ENCODE results near the gene POLR3E. TPM values are rescaled to one million over a fixed set of nuclear protein-coding genes. Genes with fewer than 3 reads are reported as not detected.
"Not testable (repeated sequence)": the region's sequence is repeated elsewhere in the genome, so short reads cannot be mapped to it uniquely, and the experiment has no call there.

Gene POLR3E
- polyA plus RNA-seq, 6 donors from 2014 or later = 8.8 to 15.9 (median 12.5) TPM

DNA sequence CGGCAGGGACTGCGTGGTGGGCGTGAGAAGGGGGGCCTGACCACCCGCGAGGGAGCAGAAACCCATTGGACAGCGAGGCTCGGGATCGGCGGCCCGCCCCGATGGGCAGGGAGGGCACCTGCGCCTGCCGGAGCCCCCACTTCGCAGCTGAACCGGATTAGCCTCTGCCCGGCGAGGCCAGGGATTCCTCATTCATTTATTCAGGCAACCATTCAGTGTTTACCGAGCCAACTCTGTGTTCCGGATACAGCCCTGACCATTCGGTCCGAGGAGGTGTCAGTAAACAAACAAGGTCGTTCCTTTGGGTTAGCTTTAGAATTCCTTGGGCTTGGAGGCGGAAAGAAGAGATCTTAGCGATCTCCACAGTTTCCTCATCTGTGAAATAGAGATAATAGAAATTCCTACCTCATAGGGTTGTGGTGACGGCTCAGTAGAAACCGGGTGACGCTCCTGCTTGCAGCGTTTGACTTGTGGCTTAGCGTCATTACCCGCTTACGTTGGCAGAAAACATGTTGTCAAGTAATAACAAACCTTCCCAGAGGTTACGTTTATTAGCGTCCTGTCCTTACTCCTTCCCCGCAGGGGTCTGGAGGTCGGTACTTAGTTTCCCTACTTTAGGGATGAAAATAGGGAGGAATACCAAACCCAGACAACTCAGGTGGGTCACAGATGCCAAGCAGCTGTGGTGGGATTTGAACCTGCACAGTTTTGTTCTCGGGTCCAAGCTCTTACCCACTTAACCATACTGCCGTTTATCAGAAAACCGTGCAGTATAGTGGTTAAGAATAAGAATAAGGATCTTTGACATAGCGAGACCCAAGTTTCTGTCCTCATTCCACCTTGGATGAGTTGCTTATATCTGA is 893 bp downstream of the POLR3E start:
- peak overlapping the region; percentile 89 to 97 (median 94) for H3K4me3 Mint-ChIP-seq
- H3K27me3 Mint-ChIP-seq = peaks cover 0 to 11% (median 0%) of the 10 kb centered on the region in 3 donors
- H3K36me3 Mint-ChIP-seq = peaks cover 3 to 7% of the 10 kb centered on the region in 2 donors
- DNase-seq (peak; percentile 71), ATAC-seq (ENCODE audit: low read depth in 2 of 2) (peak; percentile 43 to 53)
- H3K4me1 Mint-ChIP-seq = peaks cover 44 to 65% (median 54%) of the 10 kb centered on the region in 3 donors
- H3K27ac Mint-ChIP-seq = peak overlapping the region; percentile 95 to 100 (median 99)
- H3K9me3 Mint-ChIP-seq = peaks cover 0 to 4% (median 0%) of the 10 kb centered on the region in 7 donors

GRCh38 chr16:22299036-22299435 is 1.8 kb downstream of the POLR3E start:
- DNase-seq (no peak), ATAC-seq (ENCODE audit: low read depth in 2 of 2) (no peak)
- H3K27ac Mint-ChIP-seq = peak overlapping the region; percentile 95 to 100 (median 99)
- peaks cover 0 to 4% (median 0%) of the 10 kb centered on the region in 7 donors for H3K9me3 Mint-ChIP-seq
- H3K27me3 Mint-ChIP-seq = peaks cover 0 to 11% (median 0%) of the 10 kb centered on the region in 3 donors
- H3K4me1 Mint-ChIP-seq = peaks cover 48 to 68% (median 54%) of the 10 kb centered on the region in 3 donors
- H3K36me3 Mint-ChIP-seq = peaks cover 7 to 10% of the 10 kb centered on the region in 2 donors
- H3K4me3 Mint-ChIP-seq = peak overlapping the region in 7 of 8 donors; percentile 10 to 95 (median 41)

- peaks cover 52 to 78% (median 59%) of the 10 kb centered on the region in 3 donors for H3K4me1 Mint-ChIP-seq
- peaks cover 0 to 4% (median 0%) of the 10 kb centered on the region in 7 donors for H3K9me3 Mint-ChIP-seq
- peak overlapping the region in 4 of 8 donors; percentile 6 to 86 (median 8) for H3K4me3 Mint-ChIP-seq
- peaks cover 0 to 11% (median 0%) of the 10 kb centered on the region in 3 donors for H3K27me3 Mint-ChIP-seq
- peaks cover 7 to 16% of the 10 kb centered on the region in 2 donors for H3K36me3 Mint-ChIP-seq
- no peak for ATAC-seq (ENCODE audit: low read depth in 2 of 2)
- DNase-seq = peak; percentile 19
- peak overlapping the region in 4 of 6 donors; percentile 17 to 100 (median 40) for H3K27ac Mint-ChIP-seq
These were observed 3.3 kb downstream of the POLR3E start for GRCh38 chr16:22300427-22301071.

GRCh38 chr16:22301423-22301822 is 4.2 kb downstream of the POLR3E start:
- not testable (repeated sequence) for H3K9me3 Mint-ChIP-seq; ATAC-seq (ENCODE audit: low read depth in 2 of 2); DNase-seq; H3K4me3 Mint-ChIP-seq
- peaks cover 49 to 73% (median 54%) of the 10 kb centered on the region in 3 donors for H3K4me1 Mint-ChIP-seq
- H3K36me3 Mint-ChIP-seq = peaks cover 7 to 16% of the 10 kb centered on the region in 2 donors
- peak overlapping the region in 3 of 6 donors; percentile 28 to 100 (median 83) for H3K27ac Mint-ChIP-seq
- H3K27me3 Mint-ChIP-seq = peaks cover 0 to 11% (median 0%) of the 10 kb centered on the region in 3 donors

DNA sequence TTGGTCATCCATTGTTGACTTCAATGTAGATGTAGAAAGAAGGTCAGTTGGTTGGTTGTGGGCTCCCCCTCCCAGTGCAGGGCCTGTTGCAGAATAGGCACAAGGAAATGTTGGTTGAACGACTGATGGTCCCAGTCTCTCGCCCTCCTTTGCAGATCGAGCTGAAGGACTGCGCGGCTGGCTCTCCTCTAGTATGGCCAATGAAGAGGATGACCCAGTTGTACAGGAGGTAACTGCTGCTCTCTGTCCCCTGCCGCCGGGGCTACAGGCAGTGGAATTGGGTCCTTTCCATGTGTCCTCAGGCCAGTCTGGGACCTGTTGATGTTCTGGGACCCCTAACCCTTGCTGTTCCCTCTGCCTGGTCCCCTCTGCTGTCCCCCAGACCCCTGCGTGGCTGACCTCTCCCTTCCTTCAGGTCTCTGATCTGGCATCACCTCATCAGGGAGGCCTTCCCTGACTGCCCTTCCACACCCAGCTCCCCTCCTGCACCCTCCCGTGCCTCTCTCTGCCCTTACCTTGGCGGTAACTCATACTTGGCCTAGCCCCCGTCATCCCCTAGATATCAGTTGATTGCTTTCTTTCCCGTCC is 5.7 kb downstream of the POLR3E start:
- DNase-seq = no peak
- Mint-ChIP-seq H3K27me3 (peaks cover 0 to 5% (median 0%) of the 10 kb centered on the region in 3 donors), H3K27ac (peak overlapping the region in 5 of 6 donors; percentile 29 to 90 (median 67)), H3K4me3 (peak overlapping the region in 1 of 8 donors; percentile 51), H3K9me3 (no peaks in the 10 kb centered on the region), H3K4me1 (peaks cover 43 to 61% (median 48%) of the 10 kb centered on the region in 3 donors), H3K36me3 (peaks cover 7 to 21% of the 10 kb centered on the region in 2 donors)
- ATAC-seq (ENCODE audit: low read depth in 2 of 2) = no peak

DNA sequence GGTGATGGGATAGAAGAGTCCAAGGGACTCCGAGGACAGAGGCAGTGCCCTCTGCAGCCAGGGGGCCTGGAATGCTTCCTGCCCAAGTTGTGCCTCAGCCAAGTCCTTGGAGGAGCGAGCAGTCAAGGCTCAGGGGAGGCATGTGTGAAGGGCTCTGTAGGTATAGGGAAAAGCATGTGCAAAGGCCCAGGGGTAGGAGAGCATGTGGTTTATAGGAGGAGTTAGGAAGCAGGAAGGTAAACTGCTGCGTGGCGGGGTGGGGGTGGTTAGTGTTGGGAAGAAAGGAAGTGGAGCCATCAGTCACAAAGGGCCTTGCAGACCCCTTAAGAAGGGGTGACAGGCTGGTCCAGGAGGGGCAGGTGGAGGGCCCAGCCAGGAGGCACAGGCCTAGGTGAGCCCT is 7.2 kb downstream of the POLR3E start:
- Mint-ChIP-seq H3K4me3 (peak overlapping the region in 1 of 8 donors; percentile 39), H3K9me3 (no peaks in the 10 kb centered on the region), H3K36me3 (peaks cover 7 to 27% of the 10 kb centered on the region in 2 donors), H3K27me3 (no peaks in the 10 kb centered on the region), H3K4me1 (peaks cover 33 to 46% (median 33%) of the 10 kb centered on the region in 3 donors), H3K27ac (no peak overlapping the region)
- DNase-seq (no peak), ATAC-seq (ENCODE audit: low read depth in 2 of 2) (no peak)

DNA sequence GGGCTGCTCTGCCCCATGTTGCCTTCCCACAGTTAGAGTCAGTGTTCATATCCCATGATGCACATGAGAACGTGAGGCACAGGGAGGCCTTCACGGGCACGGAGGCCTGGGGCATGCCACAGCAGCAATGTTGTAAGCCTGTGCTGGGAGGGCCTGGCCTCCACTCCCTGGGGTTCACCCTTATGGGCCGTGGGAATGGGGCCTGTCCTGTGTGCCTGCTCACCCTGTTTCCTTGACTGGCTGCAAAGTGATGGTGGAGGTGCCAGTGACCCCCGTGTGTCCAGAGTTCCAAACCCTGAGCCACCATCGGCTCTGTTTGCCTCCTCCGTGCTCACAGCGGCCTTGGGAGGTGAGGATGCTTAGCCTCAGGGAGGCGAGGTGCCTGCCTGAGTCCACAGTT is 9.6 kb downstream of the POLR3E start:
- no peak for ATAC-seq (ENCODE audit: low read depth in 2 of 2)
- H3K36me3 Mint-ChIP-seq = peaks cover 7 to 30% of the 10 kb centered on the region in 2 donors
- peaks cover 14 to 27% (median 19%) of the 10 kb centered on the region in 3 donors for H3K4me1 Mint-ChIP-seq

GRCh38 chr16:22307838-22308237 is 10.6 kb downstream of the POLR3E start:
- H3K4me3 Mint-ChIP-seq = no peak overlapping the region
- H3K27me3 Mint-ChIP-seq = no peaks in the 10 kb centered on the region
- H3K9me3 Mint-ChIP-seq = no peaks in the 10 kb centered on the region
- peaks cover 4 to 16% (median 15%) of the 10 kb centered on the region in 3 donors for H3K4me1 Mint-ChIP-seq
- DNase-seq (no peak), ATAC-seq (ENCODE audit: low read depth in 2 of 2) (no peak)
- H3K27ac Mint-ChIP-seq = peak overlapping the region in 1 of 6 donors; percentile 91
- H3K36me3 Mint-ChIP-seq = peaks cover 0 to 36% of the 10 kb centered on the region in 2 donors

More for the DNA sequence above, 9.6 kb downstream of the POLR3E start:
- Mint-ChIP-seq H3K4me3 (peak overlapping the region in 1 of 8 donors; percentile 9), H3K9me3 (no peaks in the 10 kb centered on the region), H3K27me3 (no peaks in the 10 kb centered on the region), H3K27ac (peak overlapping the region in 1 of 6 donors; percentile 53)
- DNase-seq = no peak

- ATAC-seq (ENCODE audit: low read depth in 2 of 2) = no peak
These were observed 11.8 kb downstream of the POLR3E start for GRCh38 chr16:22308824-22309520.

DNA sequence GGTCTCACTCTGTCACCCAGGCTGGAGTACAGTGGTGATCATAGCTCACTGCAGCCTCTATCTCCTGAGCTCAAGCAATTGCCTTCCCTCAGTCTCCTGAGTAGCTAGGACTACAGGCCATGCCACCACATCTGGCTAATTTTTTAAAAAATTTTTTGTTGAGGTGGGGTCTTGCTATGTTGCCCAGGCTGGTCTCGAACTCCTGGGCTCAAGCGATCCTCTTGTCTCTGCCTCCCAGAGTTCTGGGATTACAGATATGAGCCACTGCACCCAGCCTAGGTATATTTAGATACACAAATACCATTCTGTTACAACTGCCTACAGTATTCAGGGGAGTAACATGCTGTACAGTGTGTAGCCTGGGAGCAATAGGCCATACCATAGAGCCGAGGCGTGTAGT is 14.3 kb downstream of the POLR3E start:
- Mint-ChIP-seq H3K27me3 (no peaks in the 10 kb centered on the region), H3K4me3 (no peak overlapping the region), H3K36me3 (peaks cover 6 to 25% of the 10 kb centered on the region in 2 donors), H3K4me1 (peaks cover 0 to 9% (median 0%) of the 10 kb centered on the region in 3 donors), H3K9me3 (no peaks in the 10 kb centered on the region), H3K27ac (peak overlapping the region in 3 of 6 donors; percentile 17 to 78 (median 42))
- DNase-seq (no peak), ATAC-seq (ENCODE audit: low read depth in 2 of 2) (no peak)

More at GRCh38 chr16:22308824-22309520, 11.8 kb downstream of the POLR3E start:
- Mint-ChIP-seq H3K4me1 (peaks cover 4 to 14% (median 10%) of the 10 kb centered on the region in 3 donors), H3K9me3 (no peaks in the 10 kb centered on the region), H3K36me3 (peaks cover 0 to 32% of the 10 kb centered on the region in 2 donors), H3K27me3 (no peaks in the 10 kb centered on the region), H3K27ac (no peak overlapping the region), H3K4me3 (no peak overlapping the region)
- DNase-seq = no peak

GRCh38 chr16:22312897-22313781 is 15.9 kb downstream of the POLR3E start:
- no peaks in the 10 kb centered on the region for H3K9me3 Mint-ChIP-seq
- DNase-seq (no peak), ATAC-seq (ENCODE audit: low read depth in 2 of 2) (no peak)
- peaks cover 0 to 7% (median 0%) of the 10 kb centered on the region in 3 donors for H3K4me1 Mint-ChIP-seq
- no peak overlapping the region for H3K4me3 Mint-ChIP-seq
- H3K27ac Mint-ChIP-seq = peak overlapping the region in 1 of 6 donors; percentile 71
- no peaks in the 10 kb centered on the region for H3K27me3 Mint-ChIP-seq
- H3K36me3 Mint-ChIP-seq = peaks cover 6 to 25% of the 10 kb centered on the region in 2 donors

Measured in naive B cell (primary cell).